ENCODE data around the gene PTGIS. TPM values are rescaled to one million over a fixed set of nuclear protein-coding genes. Genes with fewer than 3 reads are reported as not detected.

PTGIS gene
- total RNA-seq, 1 donor from 2014 or later = 31.3 TPM

DNA sequence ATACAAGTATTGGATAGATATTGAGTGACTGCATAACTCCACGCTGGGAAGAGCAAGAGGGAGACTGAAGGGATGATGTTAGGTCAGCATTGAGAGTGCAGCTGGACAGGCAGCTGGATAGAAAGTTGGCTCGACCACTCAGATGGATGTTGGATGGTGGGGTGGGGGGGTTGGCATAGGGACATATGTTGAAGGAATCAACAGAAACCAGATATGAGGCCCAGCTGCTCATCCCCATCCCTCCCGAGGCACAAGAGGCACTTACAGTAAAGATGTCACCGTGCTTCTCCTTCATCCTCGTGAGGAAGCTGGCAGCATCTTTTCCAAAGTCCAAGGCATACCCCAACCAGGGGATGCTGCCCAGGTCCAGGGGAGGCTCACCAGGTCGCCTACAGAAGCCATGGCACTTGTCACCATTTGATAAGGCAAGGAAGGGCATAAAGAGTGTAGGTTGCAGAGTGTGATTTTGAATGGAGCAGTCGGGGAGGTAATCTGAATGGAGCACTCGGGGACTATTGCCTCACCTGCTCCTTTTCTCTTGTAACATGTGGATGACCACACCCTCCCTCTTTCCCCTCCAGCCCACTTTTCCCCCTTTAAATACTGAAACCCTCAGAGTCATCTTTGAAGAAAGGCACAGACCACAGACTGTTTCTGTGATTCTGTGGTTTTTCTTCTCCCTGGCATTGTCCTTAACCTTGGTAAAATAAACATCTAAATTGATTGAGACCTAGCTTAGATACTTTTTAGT lies 18.0 kb downstream of the PTGIS start:
- Histone ChIP-seq H3K27me3 (no peaks in the 10 kb centered on the region), H3K9ac (no peak overlapping the region), H3F3A (ENCODE audit: low read depth) (no peaks in the 10 kb centered on the region), H4K20me1 (ENCODE audit: low read depth) (no peaks in the 10 kb centered on the region), H2AFZ (replicated peaks) (no peak overlapping the region), H3K36me3 (peaks cover 6% of the 10 kb centered on the region), H3K4me3 (no peak overlapping the region), H3K79me2 (ENCODE audit: low read depth) (no peaks in the 10 kb centered on the region), H3K9me3 (ENCODE audit: low read depth) (peaks cover under 1% of the 10 kb centered on the region), H3K4me2 (no peak overlapping the region), H3K27ac (no peak overlapping the region), H3K4me1 (no peaks in the 10 kb centered on the region)
- no peak for DNase-seq (ENCODE audit: low spot score)
- no peak overlapping the region for H3K4me3 Mint-ChIP-seq
- peaks cover 8% of the 10 kb centered on the region for H3K36me3 Mint-ChIP-seq
- no peaks in the 10 kb centered on the region for H3K27me3 Mint-ChIP-seq (ENCODE audit: insufficient read depth, low read depth)
- peaks cover 6% of the 10 kb centered on the region for H3K9me3 Mint-ChIP-seq
- H3K27ac Mint-ChIP-seq = no peak overlapping the region
- no peaks in the 10 kb centered on the region for H3K4me1 Mint-ChIP-seq
- no peak for TF ChIP-seq EZH2 (IDR thresholded peaks at IDR 0.05)
- TF ChIP-seq, protein P1, sequence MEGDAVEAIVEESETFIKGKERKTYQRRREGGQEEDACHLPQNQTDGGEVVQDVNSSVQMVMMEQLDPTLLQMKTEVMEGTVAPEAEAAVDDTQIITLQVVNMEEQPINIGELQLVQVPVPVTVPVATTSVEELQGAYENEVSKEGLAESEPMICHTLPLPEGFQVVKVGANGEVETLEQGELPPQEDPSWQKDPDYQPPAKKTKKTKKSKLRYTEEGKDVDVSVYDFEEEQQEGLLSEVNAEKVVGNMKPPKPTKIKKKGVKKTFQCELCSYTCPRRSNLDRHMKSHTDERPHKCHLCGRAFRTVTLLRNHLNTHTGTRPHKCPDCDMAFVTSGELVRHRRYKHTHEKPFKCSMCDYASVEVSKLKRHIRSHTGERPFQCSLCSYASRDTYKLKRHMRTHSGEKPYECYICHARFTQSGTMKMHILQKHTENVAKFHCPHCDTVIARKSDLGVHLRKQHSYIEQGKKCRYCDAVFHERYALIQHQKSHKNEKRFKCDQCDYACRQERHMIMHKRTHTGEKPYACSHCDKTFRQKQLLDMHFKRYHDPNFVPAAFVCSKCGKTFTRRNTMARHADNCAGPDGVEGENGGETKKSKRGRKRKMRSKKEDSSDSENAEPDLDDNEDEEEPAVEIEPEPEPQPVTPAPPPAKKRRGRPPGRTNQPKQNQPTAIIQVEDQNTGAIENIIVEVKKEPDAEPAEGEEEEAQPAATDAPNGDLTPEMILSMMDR (IDR thresholded peaks at IDR 0.05) = no peak
- TF ChIP-seq EZH2phosphoT487 (IDR thresholded peaks at IDR 0.05) = no peak

DNA sequence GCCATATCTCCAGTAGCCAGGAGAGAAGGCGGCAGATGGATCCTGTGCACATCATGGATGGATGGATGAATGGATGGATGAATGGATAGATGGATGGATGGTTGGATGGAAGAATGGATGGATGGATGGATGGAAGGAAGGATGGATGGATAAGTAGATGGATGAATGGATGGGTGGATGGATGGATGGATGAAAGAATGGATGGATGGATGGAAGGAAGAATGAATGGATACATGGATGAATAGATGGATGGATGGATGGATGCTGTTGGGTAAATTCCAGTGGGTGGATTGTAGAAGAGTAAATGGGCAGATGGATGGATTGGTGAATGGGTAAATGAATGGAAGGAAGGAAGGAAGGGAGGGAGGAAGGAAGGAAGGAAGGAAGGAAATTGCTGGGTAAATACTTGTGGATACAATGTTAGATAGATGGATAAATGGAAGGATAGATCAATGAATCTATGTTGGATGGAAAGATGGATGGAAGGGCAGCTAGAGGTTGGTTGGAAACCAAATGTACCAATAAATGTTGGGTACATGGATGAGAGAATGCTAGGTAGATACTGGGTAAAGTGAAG lies 19.5 kb downstream of the PTGIS start:
- no peaks in the 10 kb centered on the region for H3K27me3 Mint-ChIP-seq (ENCODE audit: insufficient read depth, low read depth)
- Histone ChIP-seq H3K9ac (no peak overlapping the region), H4K20me1 (ENCODE audit: low read depth) (no peaks in the 10 kb centered on the region), H3K36me3 (no peaks in the 10 kb centered on the region), H3K9me3 (ENCODE audit: low read depth) (no peaks in the 10 kb centered on the region), H3K4me3 (no peak overlapping the region), H2AFZ (replicated peaks) (no peak overlapping the region), H3K79me2 (ENCODE audit: low read depth) (no peaks in the 10 kb centered on the region), H3K27ac (no peak overlapping the region), H3F3A (ENCODE audit: low read depth) (no peaks in the 10 kb centered on the region), H3K27me3 (no peaks in the 10 kb centered on the region), H3K4me2 (no peak overlapping the region), H3K4me1 (no peaks in the 10 kb centered on the region)
- DNase-seq (ENCODE audit: low spot score) = no peak
- no peaks in the 10 kb centered on the region for H3K4me1 Mint-ChIP-seq
- no peak overlapping the region for H3K4me3 Mint-ChIP-seq
- no peak overlapping the region for H3K27ac Mint-ChIP-seq
- TF ChIP-seq EZH2 (IDR thresholded peaks at IDR 0.05) = no peak
- TF ChIP-seq, protein P1 (IDR thresholded peaks at IDR 0.05) = no peak
- peaks cover 8% of the 10 kb centered on the region for H3K36me3 Mint-ChIP-seq
- H3K9me3 Mint-ChIP-seq = peaks cover 3% of the 10 kb centered on the region

DNA sequence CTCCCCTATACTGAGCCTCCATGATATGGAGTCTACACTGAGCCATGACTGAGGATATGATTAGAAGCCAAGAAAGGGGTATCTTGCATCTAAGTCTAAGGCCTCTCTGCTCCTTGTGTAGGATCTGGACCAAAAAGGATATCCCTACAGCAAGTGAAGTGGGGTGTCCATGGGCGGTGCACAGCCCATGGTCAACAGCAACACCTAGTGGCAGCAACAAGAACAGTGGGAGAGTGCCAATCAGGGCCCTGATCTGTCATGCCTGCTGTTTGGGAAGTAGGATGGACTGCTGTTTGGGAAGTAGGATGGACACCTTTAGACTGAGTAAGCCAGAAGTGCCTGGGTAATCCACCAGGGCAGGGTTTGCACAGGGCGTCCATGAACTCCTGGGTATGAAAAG lies 22.4 kb downstream of the PTGIS start:
- no peaks in the 10 kb centered on the region for H3K36me3 ChIP-seq
- no peak overlapping the region for H3K27ac ChIP-seq
- H3K36me3 Mint-ChIP-seq = peaks cover 10% of the 10 kb centered on the region
- no peaks in the 10 kb centered on the region for H3K9me3 ChIP-seq (ENCODE audit: low read depth)
- no peak overlapping the region for H3K27ac Mint-ChIP-seq
- H3K9me3 Mint-ChIP-seq = peaks cover 3% of the 10 kb centered on the region
- H3K27me3 Mint-ChIP-seq (ENCODE audit: insufficient read depth, low read depth) = no peaks in the 10 kb centered on the region
- peaks cover 7% of the 10 kb centered on the region for H3F3A ChIP-seq (ENCODE audit: low read depth)
- H2AFZ ChIP-seq (replicated peaks) = no peak overlapping the region
- no peak for DNase-seq (ENCODE audit: low spot score)
- H3K79me2 ChIP-seq (ENCODE audit: low read depth) = no peaks in the 10 kb centered on the region
- H3K4me3 Mint-ChIP-seq = no peak overlapping the region
- H4K20me1 ChIP-seq (ENCODE audit: low read depth) = no peaks in the 10 kb centered on the region
- H3K4me1 Mint-ChIP-seq = no peaks in the 10 kb centered on the region
- no peaks in the 10 kb centered on the region for H3K4me1 ChIP-seq
- H3K9ac ChIP-seq = no peak overlapping the region
- H3K4me2 ChIP-seq = no peak overlapping the region
- H3K4me3 ChIP-seq = no peak overlapping the region
- TF ChIP-seq EZH2 (IDR thresholded peaks at IDR 0.05) (no peak), EZH2phosphoT487 (IDR thresholded peaks at IDR 0.05) (no peak)
- TF ChIP-seq, protein P1 (IDR thresholded peaks at IDR 0.05) = peak; percentile 32
- H3K27me3 ChIP-seq = no peaks in the 10 kb centered on the region
